HepG2 (cell line): Measurements from ENCODE around the gene DCUN1D4. TPM values are rescaled to one million over a fixed set of nuclear protein-coding genes. Genes with fewer than 3 reads are reported as not detected.

Experiments
- CBX5 ChIP-seq: sonication (generic); formaldehyde crosslinking; IDR thresholded peaks from 2 replicates; pipeline ENCODE4 v1.4.0; 2020; ENCODE audit warnings: missing genetic modification reagents, borderline replicate concordance
- EEA1 ChIP-seq: sonication (generic); formaldehyde crosslinking; IDR thresholded peaks from 2 replicates; pipeline ENCODE4 v1.5.1; 2020; ENCODE audit warnings: mild to moderate bottlenecking, missing genetic modification reagents, borderline replicate concordance
- ESRRA ChIP-seq: sonication (generic); formaldehyde crosslinking; IDR thresholded peaks from 2 replicates; pipeline ENCODE4 v1.5.1; 2020; ENCODE audit warnings: mild to moderate bottlenecking, low read depth, missing genetic modification reagents
- FOXA3 ChIP-seq: IDR thresholded peaks from 2 replicates; pipeline ENCODE4 v1.6.1; 2016; ENCODE audit warnings: missing genetic modification reagents, missing compliant biosample characterization
- FOXO1 ChIP-seq: sonication (generic); formaldehyde crosslinking; IDR thresholded peaks from 2 replicates; pipeline ENCODE4 v1.4.0; 2020; ENCODE audit warnings: missing genetic modification reagents
- GLMP ChIP-seq: sonication (generic); formaldehyde crosslinking; IDR thresholded peaks from 2 replicates; pipeline ENCODE4 v1.9.0; 2021; ENCODE audit warnings: missing genetic modification reagents, mild to moderate bottlenecking, borderline replicate concordance
- HHEX ChIP-seq: IDR thresholded peaks from 2 replicates; pipeline ENCODE4 v1.6.1; 2016; ENCODE audit warnings: control low read depth
- HNRNPLL ChIP-seq: fragments of 200-400 bp; formaldehyde crosslinking; IDR thresholded peaks from 2 replicates; pipeline ENCODE4 v1.6.1; 2017; ENCODE audit warnings: mild to moderate bottlenecking, low read depth, low read length; ENCODE audit not compliant: poor library complexity, severe bottlenecking
- IKZF5 ChIP-seq: IDR thresholded peaks from 2 replicates; pipeline ENCODE4 v1.6.1; 2018; ENCODE audit warnings: missing genetic modification reagents, mild to moderate bottlenecking, missing compliant biosample characterization
- KAT7 ChIP-seq: IDR thresholded peaks from 2 replicates; pipeline ENCODE4 v1.6.1; 2018; ENCODE audit warnings: borderline replicate concordance, missing compliant biosample characterization
- MTERF4 ChIP-seq: sonication (generic); formaldehyde crosslinking; IDR thresholded peaks from 2 replicates; pipeline ENCODE4 v1.8.0; 2023; ENCODE audit warnings: mild to moderate bottlenecking, missing genetic modification reagents
- MTF2 ChIP-seq: sonication (generic); formaldehyde crosslinking; IDR thresholded peaks from 2 replicates; pipeline ENCODE4 v1.5.0; 2020; ENCODE audit warnings: missing genetic modification reagents, borderline replicate concordance
- MYPOP ChIP-seq: sonication (generic); formaldehyde crosslinking; IDR thresholded peaks from 2 replicates; pipeline ENCODE4 v1.8.1; 2023; ENCODE audit warnings: mild to moderate bottlenecking, moderate library complexity, missing genetic modification reagents
- PITX1 ChIP-seq: sonication (generic); formaldehyde crosslinking; IDR thresholded peaks from 2 replicates; pipeline ENCODE4 v1.5.1; 2020; ENCODE audit warnings: mild to moderate bottlenecking, missing genetic modification reagents
- RFXANK ChIP-seq: IDR thresholded peaks from 2 replicates; pipeline ENCODE4 v1.6.1; 2016
- SMAD3 ChIP-seq: sonication (generic); formaldehyde crosslinking; IDR thresholded peaks from 2 replicates; pipeline ENCODE4 v1.4.0; 2020; ENCODE audit warnings: missing genetic modification reagents
- STAT5B ChIP-seq: sonication (generic); formaldehyde crosslinking; IDR thresholded peaks from 2 replicates; pipeline ENCODE4 v1.4.0; 2020; ENCODE audit warnings: missing genetic modification reagents
- TFAP4 ChIP-seq: sonication (generic); IDR thresholded peaks from 2 replicates; pipeline ENCODE4 v1.6.1; 2016; ENCODE audit warnings: low read depth, borderline replicate concordance
- TFE3 ChIP-seq: IDR thresholded peaks from 2 replicates; pipeline ENCODE4 v1.6.1; 2016
- THAP11 ChIP-seq: IDR thresholded peaks from 2 replicates; pipeline ENCODE4 v1.6.1; 2016; ENCODE audit warnings: missing biosample characterization, missing genetic modification reagents
- ZBTB33 ChIP-seq: sonication (generic); formaldehyde crosslinking; IDR thresholded peaks from 2 replicates; pipeline ENCODE4 v1.4.0; 2020; ENCODE audit warnings: missing genetic modification reagents
- ZNF143 ChIP-seq: sonication (generic); formaldehyde crosslinking; IDR thresholded peaks from 2 replicates; pipeline ENCODE4 v1.4.0; 2020; ENCODE audit warnings: missing genetic modification reagents
- ZNF501 ChIP-seq: sonication (generic); formaldehyde crosslinking; IDR thresholded peaks from 2 replicates; pipeline ENCODE4 v1.5.1; 2020; ENCODE audit warnings: mild to moderate bottlenecking, moderate library complexity, missing genetic modification reagents
- polyA plus RNA-seq, 8 experiments: library from polyadenylated mRNA; depleted of rRNA in 3 of 8; stranded (reverse) in 7 of 8; unstranded in 1 of 8; fragments of >200 nt; fragmentation: Illumina TruSeq in 4 of 8; extraction: Trizol in 4 of 8; gene quantifications; 2 replicates each; pipeline versions ENCODE4 v1.2.1 to v1.2.3, GENCODE V29; 2011 to 2016; ENCODE audit warnings: low read depth in 4 of 8, missing spikeins in 1 of 8, mixed read lengths in 1 of 8; ENCODE audit not compliant: insufficient read depth in 1 of 8
- total RNA-seq, 5 experiments: library from RNA; depleted of rRNA; stranded (reverse); fragments of >200 nt; fragmentation: Illumina TruSeq; extraction: Trizol; gene quantifications; 2 replicates each; pipeline ENCODE4 v1.2.3, GENCODE V29; 2016; ENCODE audit warnings: low read depth in 1 of 5

The DCUN1D4 gene
- total and polyA plus RNA-seq, 2 of the 13 experiments (the other 11 are each of a cell fraction or from before 2014, with no cell fraction given): 27.9 to 44.4 TPM

GRCh38 chr4:51909236-51909703, 66.3 kb downstream of the DCUN1D4 start (continued):
- TF ChIP-seq THAP11 (CRISPR knock-in tag) (peak; percentile 88), ZBTB33 (CRISPR knock-in tag) (peak; percentile 77), SMAD3 (peak; percentile 98), RFXANK (peak; percentile 82; the same call in 1 of the 2 replicates), ZNF143 (peak; percentile 57; the same call in 1 of the 2 replicates), STAT5B (peak; percentile 47; the same call in 1 of the 2 replicates), PITX1 (CRISPR knock-in tag) (peak; percentile 83), HHEX (CRISPR knock-in tag) (peak; percentile 68), EEA1 (CRISPR knock-in tag) (no peak), TFE3 (CRISPR knock-in tag) (peak; percentile 90), TFAP4 (peak; percentile 80; the same call in 1 of the 2 replicates), CBX5 (CRISPR knock-in tag) (peak; percentile 99; the same call in 1 of the 2 replicates), IKZF5 (peak; percentile 99), ESRRA (CRISPR knock-in tag) (peak; percentile 68; the same call in 1 of the 2 replicates), GLMP (CRISPR knock-in tag) (no peak), MTF2 (no peak), HNRNPLL (no peak), FOXO1 (CRISPR knock-in tag) (peak; percentile 100), FOXA3 (peak; percentile 97), ZNF501 (CRISPR knock-in tag) (peak; percentile 68; the same call in 1 of the 2 replicates), MTERF4 (CRISPR knock-in tag) (peak; percentile 70), MYPOP (CRISPR knock-in tag) (peak; percentile 90), KAT7 (CRISPR knock-in tag) (peak; percentile 97)
